Endothelial cell of umbilical vein (primary cell): ENCODE data around the gene ZNF423.

Experiments
- EZH2 ChIP-seq: IDR thresholded peaks from 2 replicates; pipeline ENCODE4 v1.6.1; 2012; ENCODE audit warnings: borderline replicate concordance, low read depth, mild to moderate bottlenecking, moderate library complexity, low read length, inconsistent platforms; ENCODE audit not compliant: severe bottlenecking
- GATA2 ChIP-seq: IDR thresholded peaks from 2 replicates; pipeline ENCODE4 v1.7.0; 2011; ENCODE audit warnings: low read depth, mild to moderate bottlenecking, moderate library complexity, mixed read lengths, low read length; ENCODE audit not compliant: insufficient read length, insufficient read depth
- POLR2AphosphoS5 ChIP-seq: IDR thresholded peaks from 2 replicates; pipeline ENCODE4 v1.6.1; 2012; ENCODE audit warnings: low read depth, mild to moderate bottlenecking, control low read depth, low read length, moderate library complexity; ENCODE audit not compliant: insufficient read depth
- TF ChIP-seq, protein P1 (sequence below), 2 donors: IDR thresholded peaks; 1 replicate in 1 of 2; 2 replicates in 1 of 2; pipeline ENCODE4 v1.5.1; 2011; ENCODE audit warnings: low read length in 2 of 2, mild to moderate bottlenecking in 2 of 2, moderate library complexity in 2 of 2, control low read depth in 1 of 2, inconsistent platforms in 1 of 2, low read depth in 1 of 2; ENCODE audit not compliant: insufficient read depth in 1 of 2; ENCODE audit errors: extremely low read depth in 1 of 2
- TF ChIP-seq, protein P2 (sequence below): IDR thresholded peaks from 2 replicates; pipeline ENCODE4 v1.6.1; 2011; ENCODE audit not compliant: insufficient read depth, insufficient read length

GRCh38 chr16:49690778-49691177 is 165.1 kb downstream of the ZNF423 start:
- TF ChIP-seq, protein P1, sequence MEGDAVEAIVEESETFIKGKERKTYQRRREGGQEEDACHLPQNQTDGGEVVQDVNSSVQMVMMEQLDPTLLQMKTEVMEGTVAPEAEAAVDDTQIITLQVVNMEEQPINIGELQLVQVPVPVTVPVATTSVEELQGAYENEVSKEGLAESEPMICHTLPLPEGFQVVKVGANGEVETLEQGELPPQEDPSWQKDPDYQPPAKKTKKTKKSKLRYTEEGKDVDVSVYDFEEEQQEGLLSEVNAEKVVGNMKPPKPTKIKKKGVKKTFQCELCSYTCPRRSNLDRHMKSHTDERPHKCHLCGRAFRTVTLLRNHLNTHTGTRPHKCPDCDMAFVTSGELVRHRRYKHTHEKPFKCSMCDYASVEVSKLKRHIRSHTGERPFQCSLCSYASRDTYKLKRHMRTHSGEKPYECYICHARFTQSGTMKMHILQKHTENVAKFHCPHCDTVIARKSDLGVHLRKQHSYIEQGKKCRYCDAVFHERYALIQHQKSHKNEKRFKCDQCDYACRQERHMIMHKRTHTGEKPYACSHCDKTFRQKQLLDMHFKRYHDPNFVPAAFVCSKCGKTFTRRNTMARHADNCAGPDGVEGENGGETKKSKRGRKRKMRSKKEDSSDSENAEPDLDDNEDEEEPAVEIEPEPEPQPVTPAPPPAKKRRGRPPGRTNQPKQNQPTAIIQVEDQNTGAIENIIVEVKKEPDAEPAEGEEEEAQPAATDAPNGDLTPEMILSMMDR (IDR thresholded peaks at IDR 0.05; ENCODE audit: extremely low read depth in 1 of 2, insufficient read depth in 1 of 2, low read depth in 1 of 2, low read length in 2 of 2) = no peak
- TF ChIP-seq EZH2 = no peak
- TF ChIP-seq POLR2AphosphoS5 = no peak
- TF ChIP-seq, protein P2, sequence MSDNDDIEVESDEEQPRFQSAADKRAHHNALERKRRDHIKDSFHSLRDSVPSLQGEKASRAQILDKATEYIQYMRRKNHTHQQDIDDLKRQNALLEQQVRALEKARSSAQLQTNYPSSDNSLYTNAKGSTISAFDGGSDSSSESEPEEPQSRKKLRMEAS = no peak
- TF ChIP-seq GATA2 = no peak
